ENCODE results near the gene FOXO3.

The FOXO3 gene

DNA sequence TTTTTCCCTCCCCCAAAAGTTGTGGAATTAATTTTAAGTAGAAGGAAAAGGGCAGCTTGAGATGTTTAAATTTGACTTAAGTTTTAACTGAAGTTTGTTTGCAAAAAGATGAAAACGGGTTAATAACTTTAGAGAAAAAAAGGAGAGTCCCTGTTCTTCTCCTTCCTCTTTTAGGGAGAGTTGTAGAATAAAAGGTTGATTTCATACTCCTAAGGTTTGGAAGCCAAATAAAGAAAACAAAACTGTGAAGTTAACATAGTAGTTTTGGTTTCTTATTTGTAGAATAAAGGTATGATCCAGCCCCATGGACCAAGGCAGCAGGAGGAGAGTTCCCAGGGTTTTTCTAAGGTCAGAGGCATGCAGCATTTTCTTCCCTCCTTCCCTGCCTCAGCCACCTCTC is 33.4 kb downstream of the FOXO3 start:
- no peak for DNase-seq (ENCODE audit: low read depth in 4 of 4, low spot score in 1 of 4)

DNA sequence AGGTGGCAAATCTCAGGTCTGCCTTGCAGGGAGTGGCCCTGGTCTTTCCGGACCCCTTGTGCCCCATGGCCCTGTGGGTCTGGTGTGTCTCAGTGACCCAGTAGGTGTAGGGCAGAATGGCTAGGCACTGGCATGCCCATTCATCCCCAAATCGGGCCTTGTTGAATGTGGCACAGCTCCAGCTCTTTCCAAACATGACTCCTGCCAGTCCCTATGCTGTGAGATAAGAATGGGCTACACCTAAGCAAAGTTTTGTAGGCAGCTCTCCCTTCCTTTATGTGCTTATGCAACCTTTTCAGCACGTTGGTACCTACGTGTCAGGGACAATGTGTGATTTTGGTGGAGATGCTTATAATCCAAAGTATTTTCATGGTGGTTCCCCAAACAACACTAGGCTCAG is 33.9 kb downstream of the FOXO3 start:
- no peak for DNase-seq (ENCODE audit: low read depth in 4 of 4, low spot score in 1 of 4)

DNA sequence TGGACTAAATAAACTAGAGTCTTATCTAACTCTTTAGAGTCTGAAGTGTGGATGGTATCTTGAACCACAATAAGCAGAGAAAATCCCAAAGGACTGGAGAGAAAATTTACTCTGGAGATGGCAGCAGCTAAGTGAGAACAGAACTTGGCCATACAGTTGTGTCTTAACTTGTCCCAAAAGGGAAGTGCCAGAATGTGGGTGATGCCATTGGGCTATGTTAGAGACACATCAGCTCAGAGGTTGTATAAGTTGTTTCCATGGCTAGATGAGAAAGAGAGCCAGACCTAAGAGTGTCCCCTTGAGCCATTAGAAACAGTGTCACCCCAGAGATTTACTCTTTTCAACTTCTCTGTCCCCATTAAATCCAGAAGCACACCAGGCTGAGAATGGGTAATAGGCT is 36.2 kb downstream of the FOXO3 start:
- DNase-seq (ENCODE audit: low read depth in 4 of 4, low spot score in 1 of 4): no peak

DNA sequence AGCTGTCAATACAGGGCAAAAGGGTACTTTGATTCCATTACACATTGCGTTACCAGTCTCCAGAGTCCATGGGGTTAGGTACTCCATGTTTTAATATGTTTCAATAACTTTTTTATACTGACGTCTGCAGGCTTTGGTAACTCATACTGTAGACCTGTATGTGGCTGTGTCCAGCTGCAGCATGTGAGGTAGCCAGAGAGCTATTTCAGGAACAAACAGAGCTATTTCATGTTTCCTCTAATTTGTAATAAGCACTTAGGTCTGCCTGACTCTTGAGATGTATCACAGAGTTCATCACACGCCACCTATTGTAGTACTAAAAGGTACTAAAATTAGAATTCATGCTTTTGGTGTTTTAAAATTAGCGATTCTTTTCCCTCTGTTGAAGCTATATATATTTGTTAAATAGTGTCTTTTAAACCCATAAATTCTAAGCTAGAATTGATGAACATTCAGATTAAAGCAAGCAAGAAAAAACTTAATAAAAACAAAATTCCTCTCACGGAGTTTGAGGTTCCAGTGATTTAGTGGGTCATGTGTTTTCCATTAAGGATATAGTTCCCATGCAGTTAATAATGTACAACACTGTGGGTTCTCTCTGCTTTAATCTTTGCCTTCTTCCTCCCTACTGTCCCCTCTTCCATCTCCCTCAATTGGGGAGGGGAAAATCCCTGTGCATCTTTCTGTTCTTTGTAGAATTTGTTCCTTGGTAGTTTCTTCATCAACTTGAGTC is 37.0 kb downstream of the FOXO3 start:
- no peak for DNase-seq (ENCODE audit: low read depth in 4 of 4, low spot score in 1 of 4)

DNA sequence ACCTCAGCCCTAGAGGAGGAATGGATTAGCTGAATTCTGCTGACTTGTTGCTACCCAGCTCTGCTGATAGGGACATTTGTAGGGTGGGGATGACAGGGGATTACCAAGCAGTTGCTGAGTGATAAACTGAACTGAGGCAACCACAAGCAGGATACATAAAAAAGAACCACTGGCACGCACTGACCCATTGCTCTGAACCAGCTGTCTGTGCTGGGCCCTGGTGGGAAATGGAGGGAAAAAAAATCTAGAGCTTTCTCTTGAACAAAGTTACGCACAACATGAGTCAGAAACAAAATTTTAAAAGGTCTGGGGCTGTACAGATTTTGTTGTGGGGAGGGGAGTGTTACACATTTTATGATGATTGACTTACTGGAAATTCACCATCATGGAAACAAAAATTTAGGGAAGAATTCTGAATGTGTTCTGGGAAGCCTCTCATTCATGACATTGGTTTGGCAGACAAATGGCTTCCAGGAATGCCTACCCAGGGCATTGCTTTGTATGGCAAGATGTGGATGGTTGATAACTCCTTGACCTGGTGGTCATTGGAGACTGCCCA is 37.7 kb downstream of the FOXO3 start:
- no peak for DNase-seq (ENCODE audit: low read depth in 4 of 4, low spot score in 1 of 4)

DNA sequence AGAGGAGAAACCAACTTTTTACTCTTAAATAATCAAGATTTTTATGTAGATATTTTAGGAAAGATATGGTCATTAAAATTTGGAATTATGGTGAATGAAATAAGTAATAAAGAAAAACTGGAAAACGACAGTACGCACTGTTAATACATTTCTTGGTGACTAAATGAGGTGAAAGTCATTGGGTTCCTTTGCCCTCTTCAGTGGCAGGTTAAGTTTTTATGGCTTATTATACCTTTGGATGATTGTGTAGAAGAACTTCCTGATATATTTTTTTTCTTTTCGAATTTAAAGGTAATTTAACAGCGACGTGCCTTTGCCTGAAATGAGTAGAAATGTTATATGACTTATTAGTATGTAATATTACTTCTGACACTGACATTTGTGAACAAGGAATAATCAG is 43.4 kb downstream of the FOXO3 start:
- no peak for DNase-seq (ENCODE audit: low read depth in 4 of 4, low spot score in 1 of 4)

DNA sequence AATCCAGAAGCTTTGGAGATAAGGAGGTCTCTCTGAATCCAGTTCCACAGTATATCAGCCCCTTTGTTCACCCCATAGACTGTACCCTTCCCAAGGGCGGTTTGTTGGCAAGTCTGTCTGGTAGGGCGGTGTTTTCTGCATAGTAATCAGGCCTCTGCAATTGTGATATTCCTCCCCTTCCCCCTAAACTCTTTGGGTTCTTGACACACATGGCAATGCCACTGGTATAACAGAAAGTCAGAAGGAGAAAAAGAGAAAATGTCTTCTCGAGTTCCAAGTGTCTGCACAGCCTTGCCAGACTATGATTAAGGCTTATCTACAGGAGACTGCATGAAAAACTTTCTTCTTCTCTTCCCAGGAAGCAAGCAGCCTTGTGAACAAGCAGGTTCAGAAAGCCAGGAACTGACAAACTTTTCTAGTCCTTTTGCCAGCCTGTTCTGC is 45.6 kb downstream of the FOXO3 start:
- DNase-seq (ENCODE audit: low read depth in 4 of 4, low spot score in 1 of 4): no peak

DNA sequence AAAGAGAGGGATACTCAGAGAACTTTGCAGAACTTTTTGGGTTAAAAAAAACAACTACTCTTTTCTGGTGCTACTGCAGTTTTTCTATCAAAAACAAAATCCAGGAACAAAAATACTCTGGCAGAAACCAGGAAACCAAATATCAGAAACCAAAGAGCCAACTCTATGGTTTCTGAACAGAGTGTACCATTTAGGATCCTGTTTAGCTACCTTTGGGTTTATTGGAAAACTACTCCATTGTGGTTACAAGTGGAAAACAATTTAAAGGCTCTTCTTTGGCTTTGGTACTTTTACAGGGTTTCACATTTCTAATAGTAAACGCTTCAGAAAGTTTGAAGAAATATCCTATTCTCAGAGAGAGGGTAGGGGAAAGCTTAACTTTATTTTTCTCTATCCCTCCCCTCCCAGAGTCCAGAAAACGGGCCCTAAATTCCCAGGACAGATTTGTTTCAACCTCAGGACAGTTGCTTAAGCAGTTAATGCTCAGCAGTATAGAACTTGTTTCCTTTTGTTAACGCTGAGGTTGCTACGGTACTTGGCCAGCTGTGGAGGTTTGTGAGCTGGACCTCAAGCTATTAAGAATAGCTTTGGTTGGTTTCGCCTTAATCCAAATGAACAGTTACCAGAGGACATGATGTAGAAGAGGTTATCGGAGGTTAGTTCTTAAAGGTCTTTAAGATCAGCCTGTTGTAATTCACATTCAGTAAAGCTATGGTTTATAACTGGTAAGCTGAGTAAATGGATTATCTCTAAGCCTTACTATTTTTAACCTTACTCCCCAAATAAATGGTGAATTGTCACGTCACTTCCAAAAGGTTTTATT is 47.9 kb downstream of the FOXO3 start:
- no peak for DNase-seq (ENCODE audit: low read depth in 4 of 4, low spot score in 1 of 4)

DNA sequence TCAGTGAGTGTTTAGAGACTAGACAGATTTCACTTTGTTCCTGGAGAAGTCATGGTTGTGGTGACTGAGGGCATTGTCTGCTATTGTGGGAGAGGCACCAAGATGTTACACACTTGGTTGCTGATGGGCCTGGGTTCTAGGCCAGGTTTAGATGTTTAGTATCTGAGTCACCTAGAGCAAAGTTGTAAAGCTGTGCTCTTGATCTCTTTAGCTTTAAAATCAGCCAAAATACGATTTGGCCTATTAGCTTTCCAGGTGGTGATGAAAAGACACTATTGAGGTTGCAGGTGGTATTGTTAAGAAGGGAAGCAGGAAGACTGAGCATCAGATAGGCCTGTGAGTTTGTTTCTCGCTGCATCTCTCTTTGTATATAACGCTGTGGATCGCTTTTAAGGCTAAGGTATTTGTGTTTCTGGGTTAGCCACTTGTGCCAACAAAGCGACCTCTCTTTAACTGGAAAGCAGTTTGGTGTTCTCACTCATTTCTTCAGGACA is 48.6 kb downstream of the FOXO3 start:
- no peak for DNase-seq (ENCODE audit: low read depth in 4 of 4, low spot score in 1 of 4)

DNA sequence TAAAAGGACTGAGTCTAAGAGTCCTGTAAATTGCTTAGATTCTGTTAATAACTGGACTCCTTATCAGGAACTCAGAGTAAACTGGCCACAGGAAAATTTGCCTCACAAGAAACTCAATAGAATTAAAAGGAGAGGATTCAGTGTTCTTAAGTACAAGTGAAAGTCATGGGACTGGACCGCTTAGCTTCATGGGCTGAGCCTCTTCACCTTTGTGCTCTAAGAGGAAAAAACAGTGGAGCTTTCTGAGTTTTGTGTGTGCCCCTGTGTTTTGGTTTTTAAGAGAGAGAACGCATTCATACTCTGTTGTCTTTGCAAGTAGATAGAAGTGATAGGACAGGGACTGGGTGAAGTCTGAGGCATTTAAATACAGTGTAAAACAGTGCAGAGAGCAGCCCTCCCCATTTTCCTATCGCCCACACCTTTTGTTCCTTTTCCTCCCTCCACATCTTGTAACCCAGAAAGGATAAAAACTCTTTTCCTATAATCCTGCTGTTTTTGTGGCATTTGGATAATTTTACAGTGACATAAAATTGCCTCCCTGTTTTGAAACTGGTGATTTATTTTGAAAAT is 49.6 kb downstream of the FOXO3 start:
- no peak for DNase-seq (ENCODE audit: low read depth in 4 of 4, low spot score in 1 of 4)

DNA sequence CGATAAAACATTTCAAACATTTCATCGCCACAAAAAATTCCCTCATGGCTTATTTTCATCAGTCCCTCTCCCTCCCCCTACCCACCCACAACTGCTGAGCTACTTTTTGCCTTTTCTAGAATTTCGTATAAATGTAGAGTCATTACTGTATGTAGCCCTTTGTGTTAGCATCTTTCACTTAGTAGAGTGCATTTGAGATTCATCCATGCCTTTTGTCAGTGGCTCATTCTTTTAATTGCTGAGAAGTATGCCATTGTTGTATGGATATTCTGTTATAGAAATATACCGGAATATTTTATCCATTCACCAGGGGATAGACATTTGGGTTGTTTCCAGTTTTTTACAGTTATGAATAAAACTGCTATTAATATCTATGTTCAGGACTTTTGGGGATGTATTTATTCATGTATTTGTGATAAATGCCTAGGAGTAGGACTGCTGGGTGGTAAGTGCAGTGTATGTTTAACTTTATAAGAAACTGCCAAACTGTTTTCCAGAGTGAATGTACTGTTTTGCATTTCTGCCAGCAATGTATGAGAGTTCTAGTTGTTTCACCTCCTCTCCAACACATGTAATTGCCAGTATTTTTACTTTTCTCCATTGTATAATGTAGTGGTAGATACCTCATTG is 50.4 kb downstream of the FOXO3 start:
- DNase-seq (ENCODE audit: low read depth in 4 of 4, low spot score in 1 of 4): no peak

DNA sequence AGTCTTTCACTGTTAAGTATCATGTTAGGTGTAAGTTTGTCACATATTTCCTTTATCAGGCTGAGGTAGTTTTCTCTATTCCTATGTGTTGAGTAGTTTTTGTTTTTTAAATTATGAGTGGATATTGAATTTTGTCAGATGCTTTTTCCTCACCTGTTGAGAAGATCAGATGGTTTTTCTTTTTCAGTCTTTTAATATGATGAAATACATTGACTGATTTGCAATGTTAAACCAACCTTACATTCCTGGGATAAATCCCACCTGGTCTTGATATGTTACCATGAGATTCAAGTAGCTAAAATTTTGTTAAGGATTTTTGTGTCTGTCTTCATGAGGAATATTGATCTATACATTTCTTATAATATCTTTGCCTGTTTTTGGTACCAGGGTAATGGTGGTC is 52.1 kb downstream of the FOXO3 start:
- no peak for DNase-seq (ENCODE audit: low read depth in 4 of 4, low spot score in 1 of 4)

DNA sequence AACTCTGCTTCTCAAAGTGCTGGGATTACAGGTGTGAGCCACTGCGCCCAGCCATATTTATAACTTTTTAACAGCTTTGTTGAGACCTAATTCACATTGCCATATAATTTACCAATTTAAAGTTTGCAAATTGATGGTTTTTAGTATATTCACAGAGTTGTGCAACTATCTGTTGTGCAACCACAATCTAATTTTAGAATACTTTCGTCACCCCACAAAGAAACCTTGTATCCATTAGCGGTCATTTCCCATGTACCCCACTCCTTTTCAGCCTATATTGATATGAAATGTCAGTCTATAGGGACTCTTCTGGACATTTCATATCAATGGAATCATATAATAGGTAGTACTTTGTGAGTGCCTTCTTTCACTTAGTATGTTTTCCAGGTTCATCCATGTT is 55.8 kb downstream of the FOXO3 start:
- no peak for DNase-seq (ENCODE audit: low read depth in 4 of 4, low spot score in 1 of 4)

DNA sequence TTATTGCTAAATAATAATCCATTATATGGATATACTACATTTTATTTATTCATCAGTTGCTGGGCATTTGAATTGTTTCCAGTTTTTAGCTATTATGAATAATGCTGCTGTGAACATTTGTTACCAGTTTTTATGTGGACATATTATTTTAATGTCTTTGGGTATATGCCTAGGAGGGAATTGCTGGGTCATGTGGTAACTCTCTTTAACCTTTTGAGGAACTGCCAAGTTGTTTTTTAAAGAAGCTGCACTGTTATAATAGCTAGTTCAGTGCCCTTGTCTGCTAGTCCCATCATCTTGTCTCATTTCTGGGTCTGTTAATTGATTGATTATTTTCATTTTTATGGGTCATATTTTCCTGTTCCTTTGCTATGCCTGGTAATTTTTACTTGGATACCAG is 56.3 kb downstream of the FOXO3 start:
- no peak for DNase-seq (ENCODE audit: low read depth in 4 of 4, low spot score in 1 of 4)

DNA sequence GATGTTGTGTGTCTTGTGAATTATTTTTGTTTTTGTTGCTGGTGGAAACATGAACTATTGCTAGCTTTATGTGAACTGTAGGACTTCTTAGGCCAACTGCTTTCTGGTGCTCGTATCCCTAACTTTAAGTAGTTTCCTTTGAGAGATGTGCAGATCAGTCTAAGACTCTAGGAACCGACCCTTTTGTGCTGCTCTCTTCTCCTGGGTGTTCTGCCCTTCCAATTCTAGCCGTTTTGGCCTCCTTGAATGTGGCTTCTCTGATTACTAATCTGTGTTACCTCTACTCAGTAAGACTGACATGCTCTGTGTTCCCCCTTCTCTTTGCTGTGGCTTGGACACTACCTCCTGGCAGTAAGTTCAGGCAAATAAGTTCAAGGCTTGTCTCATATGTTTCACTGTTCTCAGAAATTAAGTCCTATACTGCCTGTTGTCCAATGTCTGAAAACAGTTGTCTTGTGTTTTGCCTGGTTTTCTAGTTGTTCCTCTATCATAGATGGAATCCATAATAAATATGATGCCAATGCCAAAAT is 58.0 kb downstream of the FOXO3 start:
- no peak for DNase-seq (ENCODE audit: low read depth in 4 of 4, low spot score in 1 of 4)

DNA sequence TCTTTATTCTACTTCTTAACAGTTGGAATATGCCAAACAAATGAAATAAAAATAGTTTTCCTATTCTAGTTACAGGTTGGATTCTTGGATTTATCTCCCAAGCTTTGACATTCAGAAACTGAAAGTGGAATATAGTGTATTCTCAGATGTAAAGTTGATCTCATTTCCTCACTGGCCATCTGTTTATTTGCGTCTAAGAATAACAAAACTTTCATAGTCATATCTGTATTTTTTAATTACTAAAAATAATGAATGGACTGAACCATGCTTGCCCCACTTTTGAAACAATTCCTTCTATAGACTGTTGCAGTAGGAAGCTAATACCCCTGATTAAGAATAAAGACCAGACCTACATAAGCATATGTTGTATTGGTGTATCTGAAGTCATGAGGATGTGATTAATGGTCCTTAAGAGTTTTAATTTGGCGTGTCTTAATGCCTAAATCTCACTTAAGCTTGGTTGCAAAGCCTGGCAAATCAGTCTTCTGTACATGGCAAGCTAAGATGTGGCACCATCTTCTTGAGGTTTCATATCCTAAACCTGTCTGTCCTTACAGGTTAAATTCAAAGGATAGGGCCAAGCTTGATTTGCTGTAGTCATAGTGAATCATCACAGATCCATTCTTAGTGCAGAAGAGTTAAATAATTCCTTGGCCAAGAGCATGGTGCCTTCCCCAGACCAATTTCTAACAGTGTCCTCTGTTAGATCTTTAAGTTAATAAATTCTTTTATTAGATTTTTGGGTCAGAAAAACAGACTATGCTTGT is 58.9 kb downstream of the FOXO3 start:
- DNase-seq (ENCODE audit: low read depth in 4 of 4, low spot score in 1 of 4): no peak

DNA sequence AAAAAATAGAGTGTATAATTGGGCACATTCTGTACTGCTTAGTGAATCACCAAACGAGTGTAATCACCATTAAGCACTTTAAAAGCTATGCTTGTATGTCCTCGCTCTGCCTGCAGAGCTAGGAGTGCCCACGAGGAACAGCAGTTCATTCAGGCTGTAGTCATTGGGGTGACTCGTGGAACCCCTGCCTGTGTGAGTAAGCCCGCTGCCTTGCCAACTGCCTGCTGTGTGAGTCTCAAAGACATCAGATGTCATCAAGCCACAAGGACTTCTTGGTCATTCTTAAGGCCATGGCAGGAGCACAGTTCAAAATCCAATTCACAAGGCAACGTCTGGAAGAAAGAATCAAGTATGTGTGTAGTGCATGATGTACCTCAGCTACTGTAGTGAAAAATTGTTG is 60.4 kb downstream of the FOXO3 start:
- no peak for DNase-seq (ENCODE audit: low read depth in 4 of 4, low spot score in 1 of 4)

DNA sequence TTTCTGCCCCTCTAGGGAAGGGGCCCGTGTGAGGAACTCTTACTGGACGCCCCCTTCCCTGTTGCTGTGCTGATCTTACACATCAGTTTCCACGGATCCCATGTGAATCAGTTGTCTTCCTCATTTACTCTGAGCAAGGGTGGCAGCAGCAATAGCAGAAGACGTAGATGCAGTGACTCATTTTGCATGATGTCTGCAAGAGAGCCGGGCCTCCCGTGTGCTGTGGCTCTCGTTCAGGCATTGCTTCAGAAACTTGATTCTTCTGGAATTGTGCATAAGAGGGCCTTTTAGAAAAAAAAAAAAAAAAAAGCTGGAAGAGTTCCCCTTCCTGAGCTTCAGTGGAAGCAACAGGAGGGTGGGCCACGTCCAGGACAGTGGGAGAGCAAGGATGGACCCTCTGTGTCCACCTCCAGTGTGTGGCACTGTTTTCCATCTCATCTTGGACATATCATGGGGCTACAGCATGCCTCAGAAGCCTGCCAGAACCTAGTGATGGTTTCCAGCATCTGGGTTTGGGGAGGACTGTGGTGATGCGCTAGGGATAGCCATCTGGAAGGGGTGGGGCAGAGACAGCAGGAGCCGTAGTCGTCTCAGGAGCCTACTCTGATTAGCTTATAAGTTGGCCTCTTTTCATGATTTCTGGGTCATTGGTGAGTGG is 62.1 kb downstream of the FOXO3 start:
- no peak for DNase-seq (ENCODE audit: low read depth in 4 of 4, low spot score in 1 of 4)

DNA sequence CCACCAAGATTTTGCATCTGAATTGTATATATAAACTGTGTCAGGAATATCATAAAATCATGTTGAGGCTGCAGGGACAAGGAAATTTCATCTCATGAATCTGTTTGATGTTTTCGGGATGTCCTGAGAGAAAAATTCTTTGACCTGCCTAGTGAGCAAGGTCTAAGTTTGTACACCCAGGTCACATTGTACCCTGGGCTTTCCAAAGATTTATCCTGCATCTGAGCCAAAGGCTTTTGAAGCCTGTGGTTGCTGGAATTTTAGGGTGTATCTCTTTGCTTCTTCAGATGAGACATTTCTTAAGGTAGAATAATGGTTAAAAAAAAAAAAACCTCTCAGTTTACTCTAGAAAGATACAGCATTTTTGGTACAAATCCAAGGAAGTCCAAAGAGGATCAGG is 63.3 kb downstream of the FOXO3 start:
- DNase-seq (ENCODE audit: low read depth in 4 of 4, low spot score in 1 of 4): no peak

DNA sequence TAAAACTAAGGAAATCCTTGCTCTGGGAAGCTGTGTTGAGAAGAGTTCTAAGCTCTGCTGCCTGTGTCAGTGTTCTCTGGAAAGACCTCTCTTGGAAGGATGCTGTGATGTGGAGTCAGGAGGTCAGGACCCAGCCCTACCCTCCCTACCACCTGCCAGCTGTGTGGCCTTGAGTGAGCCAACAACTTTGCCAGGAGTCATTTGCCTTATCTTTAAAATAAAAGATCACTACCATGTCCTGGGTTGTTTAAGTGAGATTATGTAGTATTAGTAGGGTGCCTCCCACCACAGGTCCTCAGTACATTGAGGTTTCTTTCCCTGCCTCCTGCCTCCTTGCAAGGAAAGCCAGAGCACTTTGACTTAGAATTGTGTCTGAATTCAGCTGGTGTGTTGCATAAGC is 64.9 kb downstream of the FOXO3 start:
- DNase-seq (ENCODE audit: low read depth in 4 of 4, low spot score in 1 of 4): no peak
